GM12878 (cell line): ENCODE data around the gene TEX44. TPM values are rescaled to one million over a fixed set of nuclear protein-coding genes. Genes with fewer than 3 reads are reported as not detected.
A peak's percentile ranks its signal among the peaks of the same experiment; 100 is the strongest.

Source experiments
- ATAC-seq: fragments of 200-7000 bp; cut with Tn5 transposase; 3 replicates; pipeline ENCODE4 v1.9.1; 2020; ENCODE audit warnings: mild to moderate bottlenecking, moderate library complexity
- BruUV-seq: library from RNA; stranded (reverse); fragments of 400-500 nt; replicated peaks from 2 replicates; lab custom pipeline; 2021; lab: Mats Ljungman, UMichigan
- CTCF ChIA-PET: fragments of 300-600 bp; sonication (Branson Sonifier 250); formaldehyde crosslinking; extraction: SDS; loops from one replicate; lab custom pipeline; 2021; ENCODE audit warnings: inconsistent platforms; lab: Yijun Ruan, JAX
- POLR2A ChIA-PET: fragments of 350-600 bp; formaldehyde crosslinking; extraction: SDS; loops from one replicate; lab custom pipeline; 2021; ENCODE audit warnings: inconsistent platforms; lab: Charles Lee
- RAD21 ChIA-PET: fragments of 300-600 bp; sonication (Branson Sonifier 250); formaldehyde crosslinking; loops from one replicate; lab custom pipeline; 2023; ENCODE audit warnings: antibody characterized with exemption; ENCODE audit not compliant: unreplicated experiment; lab: Charles Lee
- SMC1A ChIA-PET: fragments of 300-600 bp; sonication (Branson Sonifier 250); formaldehyde crosslinking; loops from one replicate; lab custom pipeline; 2023; ENCODE audit not compliant: unreplicated experiment, uncharacterized antibody; lab: Charles Lee
- DNase-seq: peaks from one replicate; pipeline ENCODE4 v3.0.0-alpha.2; 2011; ENCODE audit warnings: low read depth, low spot score
- FAIRE-seq: peaks from 3 replicates; lab custom pipeline; 2011; peaks lifted over from hg19 to GRCh38; lab: Jason Lieb, UNC
- H2AFZ ChIP-seq: 2 replicates; pipeline ENCODE4 v1.6.0; 2011; ENCODE audit warnings: low read depth, low read length, control low read depth; ENCODE audit not compliant: control insufficient read depth
- H3K27ac ChIP-seq: 2 replicates; pipeline ENCODE4 v1.5.1; 2011; ENCODE audit warnings: control low read depth; ENCODE audit not compliant: control insufficient read depth, insufficient read depth
- H3K27me3 ChIP-seq, 2 experiments: replicated peaks in 1 of 2; 2 replicates each; pipeline versions ENCODE4 v1.6.0 to v1.6.1; 2011; ENCODE audit warnings: low read length in 1 of 2; ENCODE audit not compliant: control insufficient read depth in 2 of 2, insufficient read depth in 2 of 2
- H3K36me3 ChIP-seq, 2 experiments: 2 replicates each; pipeline ENCODE4 v1.5.1; 2011; ENCODE audit warnings: low read length in 1 of 2; ENCODE audit not compliant: control insufficient read depth in 2 of 2, insufficient read depth in 2 of 2
- H3K4me1 ChIP-seq: 2 replicates; pipeline ENCODE4 v1.6.1; 2011; ENCODE audit warnings: mild to moderate bottlenecking, low read length, moderate library complexity, mixed read lengths; ENCODE audit not compliant: control insufficient read depth, insufficient read depth
- H3K4me2 ChIP-seq: 2 replicates; pipeline ENCODE4 v1.6.0; 2011; ENCODE audit warnings: control low read depth; ENCODE audit not compliant: control insufficient read depth, insufficient read depth
- H3K4me3 ChIP-seq: fragments of 200-600 bp; sonication (generic); 2 replicates; pipeline ENCODE4 v1.5.1; 2016
- H3K79me2 ChIP-seq: 2 replicates; pipeline ENCODE4 v1.6.0; 2011; ENCODE audit warnings: low read length; ENCODE audit not compliant: control insufficient read depth, insufficient read depth
- H3K9ac ChIP-seq: 2 replicates; pipeline ENCODE4 v1.8.0; 2011; ENCODE audit warnings: low read length, control low read depth, mixed read lengths; ENCODE audit not compliant: control insufficient read depth, insufficient read depth
- H3K9me3 ChIP-seq: replicated peaks from 3 replicates; pipeline ENCODE4 v1.5.1; 2011; ENCODE audit warnings: mild to moderate bottlenecking, low read length; ENCODE audit not compliant: control insufficient read depth, insufficient read depth
- H4K20me1 ChIP-seq: 2 replicates; pipeline ENCODE4 v1.6.0; 2011; ENCODE audit not compliant: control insufficient read depth, insufficient read depth
- BHLHE40 ChIP-seq, 2 experiments: fragments of 450-650 bp in 1 of 2; IDR thresholded peaks; 2 replicates each; pipeline ENCODE4 v1.6.1; 2011 to 2017; ENCODE audit warnings: low read depth in 2 of 2, borderline replicate concordance in 1 of 2, improper control_type of control experiment in 1 of 2, low read length in 1 of 2, mild to moderate bottlenecking in 1 of 2
- CBX3 ChIP-seq: fragments of 200-600 bp; sonication (generic); IDR thresholded peaks from 2 replicates; pipeline ENCODE4 v1.6.1; 2016; ENCODE audit warnings: low read depth, borderline replicate concordance
- CBX5 ChIP-seq: sonication (generic); IDR thresholded peaks from 2 replicates; pipeline ENCODE4 v1.6.1; 2016; ENCODE audit warnings: low read depth, moderate library complexity, mild to moderate bottlenecking, inconsistent platforms
- DPF2 ChIP-seq: fragments of 450-650 bp; IDR thresholded peaks from 2 replicates; pipeline ENCODE4 v1.6.1; 2017; ENCODE audit warnings: mild to moderate bottlenecking
- JUNB ChIP-seq: IDR thresholded peaks from 2 replicates; pipeline ENCODE4 v1.6.1; 2016; ENCODE audit warnings: antibody characterized with exemption, mild to moderate bottlenecking
- KDM1A ChIP-seq: fragments of 200-600 bp; sonication (generic); IDR thresholded peaks from 2 replicates; pipeline ENCODE4 v1.6.1; 2016; ENCODE audit warnings: borderline replicate concordance
- LARP7 ChIP-seq: fragments of 450-650 bp; IDR thresholded peaks from 2 replicates; pipeline ENCODE4 v1.6.1; 2017; ENCODE audit warnings: mild to moderate bottlenecking
- PML ChIP-seq: IDR thresholded peaks from 2 replicates; pipeline ENCODE4 v1.6.1; 2012; ENCODE audit warnings: low read length, inconsistent platforms
- RB1 ChIP-seq: fragments of 450-650 bp; formaldehyde crosslinking; IDR thresholded peaks from 2 replicates; pipeline ENCODE4 v1.6.1; 2017; ENCODE audit warnings: mild to moderate bottlenecking, borderline replicate concordance
- SP1 ChIP-seq: IDR thresholded peaks from one replicate; pipeline ENCODE4 v1.6.1; 2011; ENCODE audit warnings: low read depth, low read length
- STAT1 ChIP-seq: fragments of 450-650 bp; conservative IDR thresholded peaks from 2 replicates; pipeline ENCODE4 v1.6.1; 2014; ENCODE audit warnings: antibody characterized with exemption, mild to moderate bottlenecking
- TCF12 ChIP-seq: IDR thresholded peaks from 2 replicates; pipeline ENCODE4 v1.6.1; 2011; ENCODE audit warnings: low read depth, mild to moderate bottlenecking, low read length
- TCF7 ChIP-seq: IDR thresholded peaks from 2 replicates; pipeline ENCODE4 v1.6.1; 2014; ENCODE audit warnings: antibody characterized with exemption, borderline replicate concordance
- ZNF217 ChIP-seq: fragments of 450-650 bp; IDR thresholded peaks from 2 replicates; pipeline ENCODE4 v1.6.1; 2017; ENCODE audit warnings: antibody characterized with exemption, mild to moderate bottlenecking
- WGBS: methylation state at CpG from one replicate; pipeline ENCODE4 v1.1.6; 2016; ENCODE audit warnings: low lambda C conversion rate; ENCODE audit not compliant: insufficient replicate concordance, insufficient coverage; ENCODE audit errors: missing lambda C conversion rate; 5-methylcytosine and 5-hydroxymethylcytosine counted together
- in situ Hi-C: fragments of 300-500 bp; cut with MboI; formaldehyde crosslinking; loops from 9 replicates; pipeline ENCODE4 v1.14.3; 2018; ENCODE audit warnings: mixed read lengths
- intact Hi-C: fragments of 100-400 bp; cut with micrococcal nuclease; formaldehyde crosslinking; loops from one replicate; pipeline ENCODE4 v1.14.2; 2022; ENCODE audit not compliant: unreplicated experiment
- polyA plus RNA-seq, 11 experiments: library from polyadenylated mRNA; depleted of rRNA in 4 of 11; unstranded in 6 of 11; stranded (reverse) in 5 of 11; fragments of >200 nt; fragmentation: Nextera tagmentation in 4 of 11; fragmentation: Illumina TruSeq in 1 of 11; extraction: Ambion mirVana in 4 of 11; extraction: Trizol in 1 of 11; gene quantifications; 1 replicate in 1 of 11; 2 replicates in 10 of 11; pipeline versions ENCODE4 v1.2.1 to v1.2.3, GENCODE V29; 2011 to 2016; ENCODE audit warnings: inconsistent platforms in 2 of 11, missing spikeins in 2 of 11, low read depth in 1 of 11
- total RNA-seq, 4 experiments: library from RNA; depleted of rRNA in 3 of 4; stranded (reverse); fragments of >200 nt in 3 of 4; fragmentation: Illumina TruSeq in 1 of 4; extraction: Trizol in 1 of 4; gene quantifications; 2 replicates each; pipeline versions ENCODE4 v1.2.1 to v1.2.3, GENCODE V29; 2013 to 2021
- TF ChIP-seq, protein P1 (sequence below): fragments of 450-650 bp; IDR thresholded peaks from 2 replicates; pipeline ENCODE4 v1.6.1; 2016; ENCODE audit warnings: mild to moderate bottlenecking
- TF ChIP-seq, protein P2 (sequence below): fragments of 450-650 bp; IDR thresholded peaks from 2 replicates; pipeline ENCODE4 v1.6.1; 2017; ENCODE audit warnings: borderline replicate concordance
- TF ChIP-seq, protein P3 (sequence below): fragments of 450-650 bp; formaldehyde crosslinking; IDR thresholded peaks from 2 replicates; pipeline ENCODE4 v1.4.0; 2022; ENCODE audit warnings: mild to moderate bottlenecking, moderate library complexity
- TF ChIP-seq, protein P4 (sequence below): IDR thresholded peaks from 2 replicates; pipeline ENCODE4 v1.6.1; 2012; ENCODE audit warnings: low read depth, low read length, improper control_type of control experiment

Gene TEX44
- total and polyA plus RNA-seq, 10 of the 15 experiments (the other 5 are each of a cell fraction or from before 2014, with no cell fraction given): not detected

DNA sequence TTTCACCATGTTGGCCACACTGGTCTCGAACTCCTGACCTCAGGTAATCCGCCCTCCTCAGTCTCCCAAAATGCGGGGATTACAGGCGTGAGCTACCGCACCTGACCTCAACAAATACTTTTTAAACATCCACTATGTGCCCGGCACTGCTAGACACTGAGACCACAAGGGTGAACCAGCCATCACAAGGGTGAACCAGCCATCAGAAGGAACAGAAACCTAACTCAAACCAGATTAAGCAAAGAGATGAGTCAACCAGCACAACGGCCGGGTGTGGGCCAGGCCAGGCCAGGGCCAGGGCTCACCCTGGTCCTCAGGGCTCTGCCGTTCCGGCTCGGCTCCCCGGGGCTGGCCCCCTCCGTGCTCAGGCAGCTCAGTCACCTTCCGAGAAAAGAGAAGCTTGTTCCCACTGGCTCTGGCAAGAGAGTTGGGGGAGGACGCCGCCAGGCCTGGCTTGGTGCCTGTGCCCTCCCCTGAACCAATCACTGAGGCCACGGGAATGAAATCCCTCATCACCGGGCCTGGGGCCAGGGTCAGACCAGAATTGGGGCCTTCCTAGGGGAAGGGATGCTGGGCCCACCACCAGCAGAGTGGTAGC is 4.4 kb downstream of the TEX44 start (continued):
- TF ChIP-seq DPF2: peak; percentile 94
- peak; percentile 53 for TF ChIP-seq JUNB
- no peak for TF ChIP-seq PML
- TF ChIP-seq SP1: peak; percentile 41
- no peak for TF ChIP-seq KDM1A
- no peak for TF ChIP-seq TCF7
- TF ChIP-seq CBX3: no peak
- TF ChIP-seq, protein P1, sequence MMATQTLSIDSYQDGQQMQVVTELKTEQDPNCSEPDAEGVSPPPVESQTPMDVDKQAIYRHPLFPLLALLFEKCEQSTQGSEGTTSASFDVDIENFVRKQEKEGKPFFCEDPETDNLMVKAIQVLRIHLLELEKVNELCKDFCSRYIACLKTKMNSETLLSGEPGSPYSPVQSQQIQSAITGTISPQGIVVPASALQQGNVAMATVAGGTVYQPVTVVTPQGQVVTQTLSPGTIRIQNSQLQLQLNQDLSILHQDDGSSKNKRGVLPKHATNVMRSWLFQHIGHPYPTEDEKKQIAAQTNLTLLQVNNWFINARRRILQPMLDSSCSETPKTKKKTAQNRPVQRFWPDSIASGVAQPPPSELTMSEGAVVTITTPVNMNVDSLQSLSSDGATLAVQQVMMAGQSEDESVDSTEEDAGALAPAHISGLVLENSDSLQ: no peak
- TF ChIP-seq LARP7: peak; percentile 27; the same call in 1 of the 2 replicates
- TF ChIP-seq TCF12: 0 out of 2 replicates have a peak, but pooled peaks have one; percentile 7

DNA sequence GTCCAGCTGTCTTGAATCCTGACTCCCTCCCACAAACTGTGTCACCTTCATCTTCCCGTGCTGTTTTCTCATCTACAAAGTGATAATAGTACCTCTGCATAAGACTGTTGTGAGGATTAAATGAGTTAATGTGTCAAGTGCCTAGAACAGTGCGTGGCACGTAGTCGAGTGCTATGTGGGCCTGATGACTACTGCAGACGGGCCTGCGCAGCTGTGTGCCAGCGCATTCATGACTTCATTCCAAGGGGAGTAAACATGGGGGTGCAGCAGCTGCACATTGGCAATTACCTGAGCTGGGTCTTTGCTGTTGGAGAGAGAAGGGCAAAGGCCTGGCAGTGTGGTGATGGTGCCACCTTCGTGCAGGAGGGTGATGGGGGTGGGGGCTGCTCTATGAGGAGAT is 5.0 kb downstream of the TEX44 start:
- no TSS peak for BruUV-seq
- ChIA-PET POLR2A (interaction anchor here (0.6 to 1.8 kb wide), 5 partner anchors 16 to 127 kb away, joined by 3 to 5 read pairs (median 4); no protein-coding TSS in a partner anchor), SMC1A (interaction anchor here (0.8 to 7.7 kb wide), 4 partner anchors 16 to 52 kb away, joined by 4 to 112 read pairs (median 4); no protein-coding TSS in a partner anchor), RAD21 (interaction anchor here (0.8 to 7.0 kb wide), 6 partner anchors 13 to 75 kb away, joined by 3 to 118 read pairs (median 4); partner anchors contain the start of gene NMUR1), CTCF (interaction anchor here (0.8 to 7.5 kb wide), 4 partner anchors 11 to 115 kb away, joined by 3 to 218 read pairs (median 27); no protein-coding TSS in a partner anchor)
- Histone ChIP-seq H3K27me3 (no peaks in the 10 kb centered on the region), H3K79me2 (no peaks in the 10 kb centered on the region), H3K4me2 (peak overlapping the region; percentile 51), H2AFZ (no peak overlapping the region), H3K27ac (peak overlapping the region; percentile 51), H3K9ac (no peak overlapping the region), H3K9me3 (no peaks in the 10 kb centered on the region), H3K4me3 (no peak overlapping the region), H4K20me1 (no peaks in the 10 kb centered on the region), H3K4me1 (peaks cover 24% of the 10 kb centered on the region), H3K36me3 (no peaks in the 10 kb centered on the region)
- DNase-seq (no peak), FAIRE-seq (no peak), ATAC-seq (no peak)
- WGBS: 73% methylated on average over 8 of the region's 8 CpGs
- intact Hi-C loops (loop anchor here (1.0 kb wide), 1 partner anchor 34 kb away; no protein-coding TSS in a partner anchor), in situ Hi-C loops (no loop called here)
- TF ChIP-seq ZNF217 (no peak), BHLHE40 (IDR thresholded peaks at IDR 0.05; ENCODE audit: borderline replicate concordance in 1 of 2, low read depth in 2 of 2, low read length in 1 of 2) (no peak), STAT1 (no peak), RB1 (no peak), CBX5 (no peak)
- TF ChIP-seq, protein P2, sequence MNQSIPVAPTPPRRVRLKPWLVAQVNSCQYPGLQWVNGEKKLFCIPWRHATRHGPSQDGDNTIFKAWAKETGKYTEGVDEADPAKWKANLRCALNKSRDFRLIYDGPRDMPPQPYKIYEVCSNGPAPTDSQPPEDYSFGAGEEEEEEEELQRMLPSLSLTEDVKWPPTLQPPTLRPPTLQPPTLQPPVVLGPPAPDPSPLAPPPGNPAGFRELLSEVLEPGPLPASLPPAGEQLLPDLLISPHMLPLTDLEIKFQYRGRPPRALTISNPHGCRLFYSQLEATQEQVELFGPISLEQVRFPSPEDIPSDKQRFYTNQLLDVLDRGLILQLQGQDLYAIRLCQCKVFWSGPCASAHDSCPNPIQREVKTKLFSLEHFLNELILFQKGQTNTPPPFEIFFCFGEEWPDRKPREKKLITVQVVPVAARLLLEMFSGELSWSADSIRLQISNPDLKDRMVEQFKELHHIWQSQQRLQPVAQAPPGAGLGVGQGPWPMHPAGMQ: no peak
- TF ChIP-seq, protein P3, sequence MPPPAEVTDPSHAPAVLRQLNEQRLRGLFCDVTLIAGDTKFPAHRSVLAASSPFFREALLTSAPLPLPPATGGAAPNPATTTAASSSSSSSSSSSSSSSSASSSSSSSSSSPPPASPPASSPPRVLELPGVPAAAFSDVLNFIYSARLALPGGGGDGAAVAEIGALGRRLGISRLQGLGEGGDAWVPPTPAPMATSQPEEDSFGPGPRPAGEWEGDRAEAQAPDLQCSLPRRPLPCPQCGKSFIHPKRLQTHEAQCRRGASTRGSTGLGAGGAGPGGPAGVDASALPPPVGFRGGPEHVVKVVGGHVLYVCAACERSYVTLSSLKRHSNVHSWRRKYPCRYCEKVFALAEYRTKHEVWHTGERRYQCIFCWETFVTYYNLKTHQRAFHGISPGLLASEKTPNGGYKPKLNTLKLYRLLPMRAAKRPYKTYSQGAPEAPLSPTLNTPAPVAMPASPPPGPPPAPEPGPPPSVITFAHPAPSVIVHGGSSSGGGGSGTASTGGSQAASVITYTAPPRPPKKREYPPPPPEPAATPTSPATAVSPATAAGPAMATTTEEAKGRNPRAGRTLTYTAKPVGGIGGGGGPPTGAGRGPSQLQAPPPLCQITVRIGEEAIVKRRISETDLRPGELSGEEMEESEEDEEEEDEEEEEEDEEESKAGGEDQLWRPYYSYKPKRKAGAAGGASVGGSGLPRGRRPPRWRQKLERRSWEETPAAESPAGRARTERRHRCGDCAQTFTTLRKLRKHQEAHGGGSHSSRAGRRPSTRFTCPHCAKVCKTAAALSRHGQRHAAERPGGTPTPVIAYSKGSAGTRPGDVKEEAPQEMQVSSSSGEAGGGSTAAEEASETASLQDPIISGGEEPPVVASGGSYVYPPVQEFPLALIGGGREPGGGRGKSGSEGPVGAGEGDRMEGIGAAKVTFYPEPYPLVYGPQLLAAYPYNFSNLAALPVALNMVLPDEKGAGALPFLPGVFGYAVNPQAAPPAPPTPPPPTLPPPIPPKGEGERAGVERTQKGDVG (CRISPR knock-in tag): no peak
- TF ChIP-seq, protein P4, sequence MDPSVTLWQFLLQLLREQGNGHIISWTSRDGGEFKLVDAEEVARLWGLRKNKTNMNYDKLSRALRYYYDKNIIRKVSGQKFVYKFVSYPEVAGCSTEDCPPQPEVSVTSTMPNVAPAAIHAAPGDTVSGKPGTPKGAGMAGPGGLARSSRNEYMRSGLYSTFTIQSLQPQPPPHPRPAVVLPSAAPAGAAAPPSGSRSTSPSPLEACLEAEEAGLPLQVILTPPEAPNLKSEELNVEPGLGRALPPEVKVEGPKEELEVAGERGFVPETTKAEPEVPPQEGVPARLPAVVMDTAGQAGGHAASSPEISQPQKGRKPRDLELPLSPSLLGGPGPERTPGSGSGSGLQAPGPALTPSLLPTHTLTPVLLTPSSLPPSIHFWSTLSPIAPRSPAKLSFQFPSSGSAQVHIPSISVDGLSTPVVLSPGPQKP: no peak
